ENCODE measurements around the gene PRKCB.
"Not testable (repeated sequence)": the region's sequence is repeated elsewhere in the genome, so short reads cannot be mapped to it uniquely, and the experiment has no call there.

PRKCB gene

DNA sequence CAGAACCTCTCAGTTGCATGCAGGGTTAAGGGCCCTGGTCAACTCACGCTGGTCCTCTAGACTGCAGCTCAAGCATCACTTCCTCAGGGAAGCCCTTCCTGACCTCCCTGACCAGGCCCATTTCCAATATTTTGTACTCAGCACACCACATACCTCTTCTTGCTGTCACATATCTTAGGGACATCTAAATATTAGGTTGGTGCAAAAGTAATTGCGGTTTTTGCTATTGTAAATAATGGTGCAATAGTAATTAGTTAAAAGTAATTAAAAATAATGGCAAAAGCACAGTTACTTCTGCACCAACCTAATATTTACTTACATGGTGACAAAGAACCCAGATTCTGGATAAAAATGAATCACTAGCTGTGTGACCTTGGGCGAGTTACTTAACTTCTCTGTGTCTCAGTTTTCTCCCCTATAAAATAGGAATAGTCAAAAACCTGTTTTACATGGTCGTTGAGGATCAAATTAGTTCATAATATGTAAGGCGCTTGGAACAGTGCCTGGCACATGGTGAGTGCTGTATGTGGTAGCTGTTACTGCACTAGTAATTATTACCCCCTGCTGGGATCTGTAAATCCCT is 177.4 kb downstream of the PRKCB start:
- DNase-seq (ENCODE audit: low spot score) = no peak
- TF ChIP-seq, protein P1, sequence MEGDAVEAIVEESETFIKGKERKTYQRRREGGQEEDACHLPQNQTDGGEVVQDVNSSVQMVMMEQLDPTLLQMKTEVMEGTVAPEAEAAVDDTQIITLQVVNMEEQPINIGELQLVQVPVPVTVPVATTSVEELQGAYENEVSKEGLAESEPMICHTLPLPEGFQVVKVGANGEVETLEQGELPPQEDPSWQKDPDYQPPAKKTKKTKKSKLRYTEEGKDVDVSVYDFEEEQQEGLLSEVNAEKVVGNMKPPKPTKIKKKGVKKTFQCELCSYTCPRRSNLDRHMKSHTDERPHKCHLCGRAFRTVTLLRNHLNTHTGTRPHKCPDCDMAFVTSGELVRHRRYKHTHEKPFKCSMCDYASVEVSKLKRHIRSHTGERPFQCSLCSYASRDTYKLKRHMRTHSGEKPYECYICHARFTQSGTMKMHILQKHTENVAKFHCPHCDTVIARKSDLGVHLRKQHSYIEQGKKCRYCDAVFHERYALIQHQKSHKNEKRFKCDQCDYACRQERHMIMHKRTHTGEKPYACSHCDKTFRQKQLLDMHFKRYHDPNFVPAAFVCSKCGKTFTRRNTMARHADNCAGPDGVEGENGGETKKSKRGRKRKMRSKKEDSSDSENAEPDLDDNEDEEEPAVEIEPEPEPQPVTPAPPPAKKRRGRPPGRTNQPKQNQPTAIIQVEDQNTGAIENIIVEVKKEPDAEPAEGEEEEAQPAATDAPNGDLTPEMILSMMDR (IDR thresholded peaks at IDR 0.05; ENCODE audit: borderline replicate concordance, control extremely low read depth, extremely low read depth, insufficient read depth, missing control alignments) = no peak
- in situ Hi-C loops (cut with MboI; ENCODE audit: low sequenced_read_pairs, unreplicated experiment) = loop anchor here (5.0 kb wide), 1 partner anchor 211 kb away; no protein-coding TSS in a partner anchor

DNA sequence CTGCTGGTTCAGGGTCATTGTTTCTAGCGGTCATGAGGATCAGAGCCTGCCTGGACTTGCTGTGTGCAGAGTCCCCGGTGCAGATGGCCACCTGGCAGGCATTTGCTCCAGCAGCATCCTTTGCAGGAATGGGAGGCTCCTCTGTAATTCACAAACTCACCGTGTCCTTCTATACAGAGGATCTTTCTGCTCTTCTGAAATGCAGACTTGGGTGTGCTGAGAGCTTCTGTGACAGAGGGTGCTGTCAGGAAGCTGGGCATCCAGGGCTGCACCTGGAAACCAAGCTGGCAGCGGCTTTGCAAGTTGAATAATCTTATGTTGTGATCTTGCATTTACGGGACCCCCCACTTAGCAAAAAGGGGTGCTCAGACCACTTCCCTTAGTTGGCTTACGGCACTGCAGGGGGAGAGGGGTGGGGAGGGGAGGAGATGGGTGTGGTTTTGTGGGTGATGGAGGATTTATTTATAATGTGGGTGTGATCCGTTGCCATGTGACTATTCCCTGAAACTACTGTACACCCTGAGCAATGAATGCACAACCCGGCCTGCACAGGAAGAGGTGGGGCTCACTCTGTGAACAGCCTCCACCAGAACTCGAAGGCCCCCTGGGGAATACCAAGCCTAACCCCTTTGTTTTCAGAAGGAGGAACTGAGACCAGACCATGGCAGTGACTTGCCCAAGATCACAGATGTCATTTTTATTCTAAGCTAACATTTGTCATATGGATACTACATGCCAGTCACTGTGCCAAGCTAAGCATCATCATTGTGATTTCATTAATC is 178.3 kb downstream of the PRKCB start:
- TF ChIP-seq, protein P1 (IDR thresholded peaks at IDR 0.05; ENCODE audit: borderline replicate concordance, control extremely low read depth, extremely low read depth, insufficient read depth, missing control alignments) = no peak
- in situ Hi-C loops (cut with MboI; ENCODE audit: low sequenced_read_pairs, unreplicated experiment) = loop anchor here (5.0 kb wide), 1 partner anchor 212 kb away; no protein-coding TSS in a partner anchor
- DNase-seq (ENCODE audit: low spot score) = peak; percentile 82

DNA sequence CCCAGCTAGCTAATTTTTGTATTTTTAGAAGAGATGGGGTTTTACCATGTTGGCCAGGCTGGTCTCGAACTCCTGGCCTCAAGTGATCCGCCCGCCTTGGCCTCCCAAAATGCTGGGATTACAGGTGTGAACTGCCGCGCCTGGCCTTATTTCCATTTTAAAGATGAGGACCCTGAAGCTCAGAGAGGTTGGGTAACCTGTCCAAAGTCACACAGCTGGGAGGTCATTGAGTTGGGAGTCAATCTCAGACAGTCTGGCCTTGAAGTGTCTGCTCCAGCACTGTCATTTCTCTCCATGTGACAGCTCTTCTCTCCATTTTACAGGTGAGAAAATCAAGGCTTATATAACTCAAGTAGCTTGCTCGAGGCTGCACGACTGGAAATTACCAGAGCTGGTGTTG is 179.2 kb downstream of the PRKCB start:
- in situ Hi-C loops (cut with MboI; ENCODE audit: low sequenced_read_pairs, unreplicated experiment) = loop anchor here (5.0 kb wide), 1 partner anchor 213 kb away; no protein-coding TSS in a partner anchor
- not testable (repeated sequence) for DNase-seq (ENCODE audit: low spot score)

DNA sequence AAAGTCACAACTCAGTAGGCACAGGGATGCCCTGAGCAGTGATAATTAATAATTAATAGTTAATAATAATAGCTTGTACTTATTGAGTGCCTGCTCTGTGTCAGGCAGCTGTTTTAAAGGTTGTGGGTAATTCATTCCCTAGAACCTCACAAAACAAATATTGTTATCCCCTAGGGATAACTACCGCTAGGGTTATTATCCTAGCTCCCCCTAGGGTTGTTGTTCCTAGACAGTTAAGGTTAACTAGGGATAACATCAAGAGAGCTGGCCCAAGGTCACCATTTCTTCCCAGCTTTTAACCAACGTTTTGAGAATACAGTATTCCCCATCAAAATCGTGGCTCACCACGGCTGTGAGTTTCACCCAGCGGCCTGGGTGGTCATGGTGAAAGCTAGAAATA is 180.1 kb downstream of the PRKCB start:
- no peak for DNase-seq (ENCODE audit: low spot score)
- in situ Hi-C loops (cut with MboI; ENCODE audit: low sequenced_read_pairs, unreplicated experiment) = no loop called here
- TF ChIP-seq, protein P1 (IDR thresholded peaks at IDR 0.05; ENCODE audit: borderline replicate concordance, control extremely low read depth, extremely low read depth, insufficient read depth, missing control alignments) = no peak

DNA sequence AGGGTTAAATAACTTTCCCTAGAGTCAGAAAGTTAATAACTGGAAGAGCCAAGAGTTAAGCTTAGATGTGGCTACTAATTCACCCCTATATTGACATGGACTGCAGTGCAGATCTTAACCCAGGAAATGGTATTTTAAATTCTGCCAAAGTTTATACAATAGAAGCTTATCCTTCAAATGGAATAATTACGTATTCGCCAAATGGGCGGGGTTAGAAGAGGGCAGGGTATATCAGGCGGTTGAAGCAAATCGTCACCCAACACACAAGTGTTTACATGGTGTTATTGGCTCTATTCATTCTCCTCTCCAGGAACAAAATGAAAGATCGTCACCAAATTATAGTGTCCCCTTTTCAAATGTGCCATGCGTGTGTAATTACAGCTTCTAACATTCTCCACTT is 182.7 kb downstream of the PRKCB start:
- TF ChIP-seq, protein P1 (IDR thresholded peaks at IDR 0.05; ENCODE audit: borderline replicate concordance, control extremely low read depth, extremely low read depth, insufficient read depth, missing control alignments) = no peak
- no peak for DNase-seq (ENCODE audit: low spot score)
- in situ Hi-C loops (cut with MboI; ENCODE audit: low sequenced_read_pairs, unreplicated experiment) = no loop called here

DNA sequence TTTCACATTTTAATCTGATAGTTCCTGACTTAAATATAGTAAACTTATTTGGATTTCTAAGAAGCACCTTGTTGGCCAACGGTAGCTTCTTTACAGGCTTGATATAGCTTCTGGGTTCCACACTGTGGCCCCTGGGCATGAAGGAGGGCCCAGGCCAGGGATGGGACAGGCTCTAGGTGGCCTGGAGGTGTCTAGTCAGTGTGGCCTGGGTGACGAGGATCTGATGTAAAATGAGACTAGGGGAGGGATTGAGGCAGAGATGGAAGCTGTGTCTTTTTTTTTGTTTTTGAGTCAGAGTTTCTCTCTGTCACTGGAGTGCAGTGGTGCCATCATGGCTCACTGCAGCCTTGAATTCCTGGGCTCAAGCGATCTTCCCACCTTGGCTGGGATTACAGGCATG is 187.0 kb downstream of the PRKCB start:
- TF ChIP-seq, protein P1 (IDR thresholded peaks at IDR 0.05; ENCODE audit: borderline replicate concordance, control extremely low read depth, extremely low read depth, insufficient read depth, missing control alignments) = no peak
- no peak for DNase-seq (ENCODE audit: low spot score)
- in situ Hi-C loops (cut with MboI; ENCODE audit: low sequenced_read_pairs, unreplicated experiment) = no loop called here

DNA sequence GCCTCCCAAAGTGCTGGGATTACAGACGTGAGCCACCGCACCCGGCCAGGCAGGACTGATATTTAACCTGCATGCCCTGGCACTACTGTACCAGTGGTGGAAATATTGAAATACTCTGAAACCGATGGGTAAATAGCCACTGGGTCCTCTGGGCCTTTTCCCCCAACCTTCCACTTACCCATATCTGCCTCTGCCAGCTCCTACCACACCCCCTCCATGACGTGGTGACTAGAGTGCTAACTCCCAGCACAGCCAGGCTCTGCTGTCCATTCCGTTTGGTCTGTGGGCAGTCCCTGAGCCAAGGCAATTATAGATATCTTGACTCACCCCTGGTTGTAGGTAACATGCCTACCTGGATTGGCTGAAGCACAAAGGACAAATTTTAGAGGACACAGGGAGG is 187.8 kb downstream of the PRKCB start:
- no peak for DNase-seq (ENCODE audit: low spot score)
- in situ Hi-C loops (cut with MboI; ENCODE audit: low sequenced_read_pairs, unreplicated experiment) = no loop called here
- TF ChIP-seq, protein P1 (IDR thresholded peaks at IDR 0.05; ENCODE audit: borderline replicate concordance, control extremely low read depth, extremely low read depth, insufficient read depth, missing control alignments) = no peak
